Nephron (organoid): ENCODE measurements around the gene GNAS.

Experiments used
- H3K27ac Mint-ChIP-seq, 3 experiments: 2 replicates each; pipeline ENCODE4 v1.8.0; 2020; ENCODE audit warnings: mixed read lengths in 3 of 3, mild to moderate bottlenecking in 2 of 3, moderate library complexity in 1 of 3
- H3K27me3 Mint-ChIP-seq: 2 replicates; pipeline ENCODE4 v1.8.0; 2021; ENCODE audit warnings: low read depth, mild to moderate bottlenecking, moderate library complexity, mixed read lengths
- H3K36me3 Mint-ChIP-seq: 2 replicates; pipeline ENCODE4 v1.8.0; 2020; ENCODE audit warnings: low read depth, mixed read lengths
- H3K4me1 Mint-ChIP-seq: 2 replicates; pipeline ENCODE4 v1.8.0; 2020; ENCODE audit warnings: mixed read lengths
- H3K4me3 Mint-ChIP-seq, 3 experiments: 2 replicates each; pipeline ENCODE4 v1.8.0; 2020; ENCODE audit warnings: mild to moderate bottlenecking in 3 of 3, mixed read lengths in 3 of 3, moderate library complexity in 2 of 3
- H3K9me3 Mint-ChIP-seq: 2 replicates; pipeline ENCODE4 v1.8.0; 2020; ENCODE audit warnings: mixed read lengths
- TF ChIP-seq, protein P1 (sequence below), 3 experiments: fragments of 200-600 bp; sonication (generic); IDR thresholded peaks; one replicate each; pipeline ENCODE4 v1.5.0; 2021; ENCODE audit warnings: antibody characterized with exemption in 3 of 3; ENCODE audit not compliant: unreplicated experiment in 3 of 3

Gene GNAS

DNA sequence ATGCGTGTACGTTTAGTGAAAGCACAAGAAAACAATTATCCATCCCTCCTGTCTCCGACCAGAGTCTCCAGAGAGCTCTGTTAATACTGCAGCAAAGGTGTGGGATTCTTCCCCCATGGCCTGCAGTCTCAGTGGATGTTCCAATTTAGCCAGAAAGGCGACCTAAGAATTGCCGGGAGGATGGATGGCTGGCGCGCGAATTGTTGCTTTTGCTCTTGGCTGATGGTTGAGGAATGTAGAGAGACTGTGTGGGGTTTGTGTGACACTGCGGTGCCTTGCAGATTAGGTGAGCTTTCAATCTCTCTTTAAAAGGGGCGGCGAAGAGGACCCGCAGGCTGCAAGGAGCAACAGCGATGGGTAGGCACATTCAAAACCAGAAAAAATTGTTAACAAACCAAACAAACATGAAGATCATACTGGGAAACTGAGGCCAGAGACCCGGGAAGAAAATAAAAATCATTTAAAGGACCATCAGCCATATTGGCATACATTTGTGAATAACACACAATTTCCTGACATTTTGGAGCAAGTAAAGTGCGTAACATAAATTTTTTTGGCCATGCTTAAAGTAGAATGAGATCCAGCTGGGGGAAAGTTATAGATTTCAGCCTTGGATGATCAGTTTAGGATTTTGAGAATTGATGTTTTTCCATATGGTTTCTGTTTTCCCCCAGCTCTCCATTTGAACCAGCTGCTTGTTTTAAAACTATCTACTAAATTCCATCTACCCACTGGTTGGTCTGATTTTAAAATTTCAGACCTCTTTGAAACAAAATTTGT, 46.3 kb downstream of the GNAS start:
- peak overlapping the region; percentile 13 to 60 (median 23) for H3K27ac Mint-ChIP-seq
- peaks cover 56% of the 10 kb centered on the region for H3K36me3 Mint-ChIP-seq
- H3K4me3 Mint-ChIP-seq: peak overlapping the region; percentile 2 to 32 (median 7)
- H3K27me3 Mint-ChIP-seq: no peaks in the 10 kb centered on the region
- H3K9me3 Mint-ChIP-seq: no peaks in the 10 kb centered on the region
- peaks cover 92% of the 10 kb centered on the region for H3K4me1 Mint-ChIP-seq
- TF ChIP-seq, protein P1, sequence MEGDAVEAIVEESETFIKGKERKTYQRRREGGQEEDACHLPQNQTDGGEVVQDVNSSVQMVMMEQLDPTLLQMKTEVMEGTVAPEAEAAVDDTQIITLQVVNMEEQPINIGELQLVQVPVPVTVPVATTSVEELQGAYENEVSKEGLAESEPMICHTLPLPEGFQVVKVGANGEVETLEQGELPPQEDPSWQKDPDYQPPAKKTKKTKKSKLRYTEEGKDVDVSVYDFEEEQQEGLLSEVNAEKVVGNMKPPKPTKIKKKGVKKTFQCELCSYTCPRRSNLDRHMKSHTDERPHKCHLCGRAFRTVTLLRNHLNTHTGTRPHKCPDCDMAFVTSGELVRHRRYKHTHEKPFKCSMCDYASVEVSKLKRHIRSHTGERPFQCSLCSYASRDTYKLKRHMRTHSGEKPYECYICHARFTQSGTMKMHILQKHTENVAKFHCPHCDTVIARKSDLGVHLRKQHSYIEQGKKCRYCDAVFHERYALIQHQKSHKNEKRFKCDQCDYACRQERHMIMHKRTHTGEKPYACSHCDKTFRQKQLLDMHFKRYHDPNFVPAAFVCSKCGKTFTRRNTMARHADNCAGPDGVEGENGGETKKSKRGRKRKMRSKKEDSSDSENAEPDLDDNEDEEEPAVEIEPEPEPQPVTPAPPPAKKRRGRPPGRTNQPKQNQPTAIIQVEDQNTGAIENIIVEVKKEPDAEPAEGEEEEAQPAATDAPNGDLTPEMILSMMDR (IDR thresholded peaks at IDR 0.05; ENCODE audit: unreplicated experiment in 3 of 3): no peak

DNA sequence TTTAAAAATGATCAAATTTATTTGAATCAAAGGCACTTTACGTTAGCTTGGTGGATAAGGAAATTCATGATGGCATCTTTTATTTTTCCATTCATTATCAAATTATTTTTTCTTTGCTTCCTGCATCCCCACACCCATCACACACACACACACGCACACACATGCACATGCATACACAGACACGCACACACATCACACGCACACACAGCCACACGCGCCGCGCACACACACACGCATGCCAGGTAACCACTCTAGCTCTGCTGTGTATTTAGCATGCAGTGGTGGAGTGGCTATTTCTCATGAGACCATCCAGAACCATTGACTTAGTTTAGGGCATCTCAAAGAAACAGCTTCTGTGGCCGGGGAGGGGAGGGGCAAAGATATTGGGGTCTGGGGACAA, 47.0 kb downstream of the GNAS start:
- Mint-ChIP-seq H3K36me3 (peaks cover 63% of the 10 kb centered on the region), H3K4me3 (no peak overlapping the region), H3K27me3 (no peaks in the 10 kb centered on the region), H3K4me1 (peaks cover 85% of the 10 kb centered on the region), H3K27ac (peak overlapping the region in 2 of 3 experiments; percentile 13 to 81), H3K9me3 (no peaks in the 10 kb centered on the region)
- TF ChIP-seq, protein P1 (IDR thresholded peaks at IDR 0.05; ENCODE audit: unreplicated experiment in 3 of 3): no peak

DNA sequence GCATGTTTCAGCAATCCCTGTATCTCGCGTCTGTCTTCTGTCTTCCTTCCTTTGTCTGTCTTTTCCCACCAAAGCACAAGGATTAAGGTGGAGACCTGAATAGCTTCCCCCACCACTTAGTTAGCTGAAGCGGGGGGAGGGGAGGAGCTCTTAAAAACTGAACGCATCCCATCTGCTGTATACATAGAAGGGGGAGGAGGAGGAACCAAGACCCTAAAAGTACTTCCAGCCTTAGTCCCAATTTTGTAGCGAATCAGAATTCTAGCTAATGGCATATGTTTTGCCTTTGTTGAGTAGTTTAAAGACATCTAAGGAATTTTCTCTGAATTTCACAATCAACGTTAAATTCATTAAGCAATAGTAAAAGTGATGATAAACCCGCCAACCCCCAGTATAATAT, 47.9 kb downstream of the GNAS start:
- Mint-ChIP-seq H3K4me1 (peaks cover 83% of the 10 kb centered on the region), H3K27me3 (no peaks in the 10 kb centered on the region), H3K9me3 (no peaks in the 10 kb centered on the region), H3K27ac (peak overlapping the region; percentile 15 to 81 (median 70)), H3K36me3 (peaks cover 71% of the 10 kb centered on the region), H3K4me3 (peak overlapping the region in 2 of 3 experiments; percentile 39 to 67)
- TF ChIP-seq, protein P1 (IDR thresholded peaks at IDR 0.05; ENCODE audit: unreplicated experiment in 3 of 3): no peak

DNA sequence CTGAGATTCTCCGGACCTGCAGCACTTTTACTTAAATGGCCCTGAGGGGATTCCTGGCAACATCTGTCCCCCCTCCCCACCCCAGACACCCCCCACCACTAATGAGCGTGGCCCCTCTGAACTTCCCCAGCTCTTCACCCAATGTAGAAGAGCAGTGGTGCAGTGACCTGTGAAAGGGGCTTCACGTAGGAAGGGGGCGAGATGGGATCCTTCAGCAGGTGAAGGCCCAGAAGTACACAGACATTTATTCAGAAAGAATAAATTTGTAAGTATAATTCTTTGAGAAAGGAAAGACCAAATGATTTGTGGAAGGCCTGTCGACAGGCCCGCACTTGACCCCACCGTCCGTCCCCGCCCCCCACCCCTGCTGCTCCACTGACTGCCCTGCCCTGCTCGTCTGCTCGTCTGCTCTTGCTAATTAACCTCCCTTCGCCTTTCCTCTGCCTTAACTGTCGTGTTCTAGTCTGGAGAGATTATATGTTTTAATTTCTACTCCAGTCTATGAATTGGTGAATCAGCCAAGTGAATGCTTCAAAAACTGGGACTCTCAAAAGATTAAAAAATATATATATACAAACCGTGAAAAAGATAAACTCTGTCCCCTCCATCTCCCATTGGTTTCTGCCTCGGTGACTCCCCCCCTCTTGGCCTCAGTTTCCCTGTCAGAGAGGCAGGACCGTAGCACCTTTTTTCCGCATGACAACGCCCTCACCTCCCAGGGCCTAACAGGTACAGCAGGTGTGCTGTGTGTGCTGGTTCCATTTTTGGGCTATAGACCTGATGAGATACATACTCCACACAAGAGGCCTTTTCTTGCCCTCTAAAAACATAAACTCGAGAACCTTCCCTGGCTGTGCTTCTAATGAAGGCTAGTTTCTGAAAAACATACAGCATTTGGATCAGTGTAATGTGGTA, 49.2 kb downstream of the GNAS start:
- Mint-ChIP-seq H3K27me3 (no peaks in the 10 kb centered on the region), H3K27ac (peak overlapping the region; percentile 23 to 81 (median 41)), H3K4me1 (peaks cover 80% of the 10 kb centered on the region), H3K9me3 (no peaks in the 10 kb centered on the region), H3K36me3 (peaks cover 75% of the 10 kb centered on the region), H3K4me3 (peak overlapping the region in 1 of 3 experiments; percentile 4)
- TF ChIP-seq, protein P1 (IDR thresholded peaks at IDR 0.05; ENCODE audit: unreplicated experiment in 3 of 3): no peak

DNA sequence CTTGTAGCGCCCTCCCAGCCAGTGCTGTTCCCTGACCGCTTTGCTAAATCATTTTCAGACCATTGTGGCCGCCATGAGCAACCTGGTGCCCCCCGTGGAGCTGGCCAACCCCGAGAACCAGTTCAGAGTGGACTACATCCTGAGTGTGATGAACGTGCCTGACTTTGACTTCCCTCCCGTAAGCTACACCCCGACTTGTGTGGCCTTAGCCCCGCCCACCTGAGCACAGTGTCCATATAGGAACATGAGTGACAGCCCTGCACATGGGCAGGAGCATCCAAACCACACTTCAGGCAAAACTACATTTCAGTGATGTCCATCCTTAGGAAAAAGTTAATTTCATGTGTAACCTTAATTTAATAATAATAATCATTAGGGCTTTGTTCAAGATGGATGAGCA, 51.1 kb downstream of the GNAS start:
- no peaks in the 10 kb centered on the region for H3K27me3 Mint-ChIP-seq
- TF ChIP-seq, protein P1 (IDR thresholded peaks at IDR 0.05; ENCODE audit: unreplicated experiment in 3 of 3): no peak
- peak overlapping the region in 1 of 3 experiments; percentile 47 for H3K27ac Mint-ChIP-seq
- H3K4me3 Mint-ChIP-seq: no peak overlapping the region
- peaks cover 81% of the 10 kb centered on the region for H3K4me1 Mint-ChIP-seq
- H3K9me3 Mint-ChIP-seq: no peaks in the 10 kb centered on the region
- peaks cover 77% of the 10 kb centered on the region for H3K36me3 Mint-ChIP-seq
